ENCODE results near the gene AADACL2. TPM values are rescaled to one million over a fixed set of nuclear protein-coding genes. Genes with fewer than 3 reads are reported as not detected.

The AADACL2 gene
- total RNA-seq, 2 experiments from 2014 or later: not detected

DNA sequence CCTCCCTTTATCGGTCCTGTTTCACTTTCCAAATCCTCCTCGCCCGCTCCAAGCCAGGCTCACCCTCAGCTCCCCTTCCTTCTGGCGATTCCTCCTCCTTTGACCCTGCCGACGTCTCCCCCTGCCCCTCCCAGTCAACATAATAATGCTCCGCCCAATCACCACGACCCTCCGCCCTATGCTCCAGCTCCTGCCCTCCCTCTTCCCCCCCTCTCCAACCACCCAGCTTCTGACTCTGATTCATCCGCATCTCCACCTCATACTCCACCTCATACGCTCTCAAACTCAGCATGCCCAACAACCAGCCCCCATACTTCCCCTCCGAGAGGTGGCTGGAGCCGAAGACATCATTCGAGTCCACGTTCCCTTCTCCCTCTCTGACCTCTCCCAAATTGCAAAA lies 73.1 kb downstream of the AADACL2 start:
- Mint-ChIP-seq H3K36me3 (ENCODE audit: low read depth) (no peaks in the 10 kb centered on the region), H3K9me3 (peaks cover 6% of the 10 kb centered on the region), H3K4me1 (ENCODE audit: low read depth) (no peaks in the 10 kb centered on the region), H3K27ac (no peak overlapping the region), H3K27me3 (peaks cover 1% of the 10 kb centered on the region), H3K4me3 (no peak overlapping the region)
- ChIA-PET POLR2A (no interaction called here), CTCF (no interaction called here)
- TF ChIP-seq CTCF (IDR thresholded peaks at IDR 0.05): no peak
- DNase-seq: no peak
- intact Hi-C loops (cut with micrococcal nuclease): no loop called here
- no peak for ATAC-seq

Other genes starting within 250 kb of the AADACL2 start
- gene AADAC, start 80.2 kb downstream of the AADACL2 start, total RNA-seq: not detected
- not detected for gene SUCNR1, start 139.7 kb downstream of the AADACL2 start, total RNA-seq

All from activated CD8-positive, alpha-beta T cell treated with anti-CD3 and anti-CD28 coated beads for 36 hours (primary cell).